Measurements from ENCODE around the gene MOV10.

The MOV10 gene

DNA sequence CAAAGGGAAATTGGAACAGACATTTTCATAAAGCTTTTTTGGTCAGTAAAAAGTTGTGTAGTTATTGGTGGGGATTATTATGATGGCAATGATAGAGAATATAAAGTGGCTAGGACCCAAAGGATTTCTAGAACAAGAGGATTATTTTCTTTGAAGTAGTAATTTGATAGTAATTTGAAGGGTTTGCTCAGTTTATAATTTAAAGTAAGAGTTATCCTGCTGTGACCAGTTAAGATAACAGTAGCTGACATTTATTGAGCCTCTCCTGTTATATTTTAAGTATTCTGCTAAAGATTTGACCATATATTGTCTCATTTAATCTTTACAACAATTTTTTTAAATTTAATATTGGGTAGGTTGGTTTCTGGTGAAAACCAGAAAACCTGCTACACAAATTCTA lies 40.1 kb upstream of the MOV10 start:
- H3K79me2 ChIP-seq (ENCODE audit: insufficient read depth, low read length) = peaks cover 99% of the 10 kb centered on the region
- no peak overlapping the region for H3K4me2 ChIP-seq (ENCODE audit: insufficient read depth, low read length)

DNA sequence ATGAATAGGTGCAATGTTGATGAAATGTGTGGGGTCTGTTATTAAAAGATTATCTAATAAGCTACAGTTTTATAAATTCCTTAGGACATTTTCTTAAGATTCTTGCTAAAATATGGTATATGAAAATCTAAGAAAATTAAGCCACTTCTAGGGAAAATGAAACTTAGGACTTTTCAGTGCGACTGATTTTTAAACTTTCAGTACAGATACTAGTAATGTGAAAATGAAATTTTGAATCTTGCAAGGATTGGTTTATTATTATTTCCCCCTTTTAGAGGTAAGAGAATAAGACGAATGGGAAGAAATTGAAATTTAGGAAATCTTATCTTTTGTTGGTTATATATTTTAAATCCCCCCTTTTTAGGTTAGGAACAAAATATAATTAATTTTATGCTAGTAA lies 38.4 kb upstream of the MOV10 start:
- DNase-seq (no peak), ATAC-seq (ENCODE audit: insufficient read depth, low read depth) (no peak)
- H3K4me2 ChIP-seq (ENCODE audit: insufficient read depth, low read length) = no peak overlapping the region
- no peaks in the 10 kb centered on the region for H3K9me3 ChIP-seq (ENCODE audit: insufficient read depth, low read length, severe bottlenecking)
- H2AFZ ChIP-seq (ENCODE audit: low read depth, low read length) = no peak overlapping the region
- no peak overlapping the region for H3K4me3 ChIP-seq (ENCODE audit: low read depth in 1 of 2, low read length in 2 of 2)
- H3K36me3 ChIP-seq (ENCODE audit: insufficient read depth, low read length) = peaks cover 22% of the 10 kb centered on the region; the same call in 1 of the 2 replicates
- peaks cover 86% of the 10 kb centered on the region for H3K79me2 ChIP-seq (ENCODE audit: insufficient read depth, low read length)
- no peaks in the 10 kb centered on the region for H3K27me3 ChIP-seq (ENCODE audit: insufficient read depth, low read length, poor library complexity)
- peaks cover 3% of the 10 kb centered on the region; the same call in 1 of the 2 replicates for H3K4me1 ChIP-seq (ENCODE audit: insufficient read depth, low read length)
- H4K20me1 ChIP-seq (ENCODE audit: insufficient read depth, low read length) = peaks cover 71% of the 10 kb centered on the region
- H3K9ac ChIP-seq (ENCODE audit: low read depth, low read length) = no peak overlapping the region
- no peak overlapping the region for H3K27ac ChIP-seq (ENCODE audit: low read length)
- no peak for TF ChIP-seq EZH2 (IDR thresholded peaks at IDR 0.05; ENCODE audit: borderline replicate concordance, low read depth, low read length, severe bottlenecking)
- TF ChIP-seq, protein P1, sequence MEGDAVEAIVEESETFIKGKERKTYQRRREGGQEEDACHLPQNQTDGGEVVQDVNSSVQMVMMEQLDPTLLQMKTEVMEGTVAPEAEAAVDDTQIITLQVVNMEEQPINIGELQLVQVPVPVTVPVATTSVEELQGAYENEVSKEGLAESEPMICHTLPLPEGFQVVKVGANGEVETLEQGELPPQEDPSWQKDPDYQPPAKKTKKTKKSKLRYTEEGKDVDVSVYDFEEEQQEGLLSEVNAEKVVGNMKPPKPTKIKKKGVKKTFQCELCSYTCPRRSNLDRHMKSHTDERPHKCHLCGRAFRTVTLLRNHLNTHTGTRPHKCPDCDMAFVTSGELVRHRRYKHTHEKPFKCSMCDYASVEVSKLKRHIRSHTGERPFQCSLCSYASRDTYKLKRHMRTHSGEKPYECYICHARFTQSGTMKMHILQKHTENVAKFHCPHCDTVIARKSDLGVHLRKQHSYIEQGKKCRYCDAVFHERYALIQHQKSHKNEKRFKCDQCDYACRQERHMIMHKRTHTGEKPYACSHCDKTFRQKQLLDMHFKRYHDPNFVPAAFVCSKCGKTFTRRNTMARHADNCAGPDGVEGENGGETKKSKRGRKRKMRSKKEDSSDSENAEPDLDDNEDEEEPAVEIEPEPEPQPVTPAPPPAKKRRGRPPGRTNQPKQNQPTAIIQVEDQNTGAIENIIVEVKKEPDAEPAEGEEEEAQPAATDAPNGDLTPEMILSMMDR (IDR thresholded peaks at IDR 0.05; ENCODE audit: borderline replicate concordance, extremely low read depth, low read length, poor library complexity, severe bottlenecking) = no peak

More for the DNA sequence above, 40.1 kb upstream of the MOV10 start:
- Histone ChIP-seq H4K20me1 (ENCODE audit: insufficient read depth, low read length) (peaks cover 85% of the 10 kb centered on the region), H3K4me1 (ENCODE audit: insufficient read depth, low read length) (peaks cover 6% of the 10 kb centered on the region; the same call in 1 of the 2 replicates), H3K9me3 (ENCODE audit: insufficient read depth, low read length, severe bottlenecking) (no peaks in the 10 kb centered on the region), H3K9ac (ENCODE audit: low read depth, low read length) (no peak overlapping the region), H3K27me3 (ENCODE audit: insufficient read depth, low read length, poor library complexity) (no peaks in the 10 kb centered on the region), H3K4me3 (ENCODE audit: low read depth in 1 of 2, low read length in 2 of 2) (no peak overlapping the region), H2AFZ (ENCODE audit: low read depth, low read length) (no peak overlapping the region), H3K27ac (ENCODE audit: low read length) (no peak overlapping the region), H3K36me3 (ENCODE audit: insufficient read depth, low read length) (peaks cover 36% of the 10 kb centered on the region)
- DNase-seq (no peak), ATAC-seq (ENCODE audit: insufficient read depth, low read depth) (no peak)
- no peak for TF ChIP-seq EZH2 (IDR thresholded peaks at IDR 0.05; ENCODE audit: borderline replicate concordance, low read depth, low read length, severe bottlenecking)
- TF ChIP-seq, protein P1 (IDR thresholded peaks at IDR 0.05; ENCODE audit: borderline replicate concordance, extremely low read depth, low read length, poor library complexity, severe bottlenecking) = no peak

DNA sequence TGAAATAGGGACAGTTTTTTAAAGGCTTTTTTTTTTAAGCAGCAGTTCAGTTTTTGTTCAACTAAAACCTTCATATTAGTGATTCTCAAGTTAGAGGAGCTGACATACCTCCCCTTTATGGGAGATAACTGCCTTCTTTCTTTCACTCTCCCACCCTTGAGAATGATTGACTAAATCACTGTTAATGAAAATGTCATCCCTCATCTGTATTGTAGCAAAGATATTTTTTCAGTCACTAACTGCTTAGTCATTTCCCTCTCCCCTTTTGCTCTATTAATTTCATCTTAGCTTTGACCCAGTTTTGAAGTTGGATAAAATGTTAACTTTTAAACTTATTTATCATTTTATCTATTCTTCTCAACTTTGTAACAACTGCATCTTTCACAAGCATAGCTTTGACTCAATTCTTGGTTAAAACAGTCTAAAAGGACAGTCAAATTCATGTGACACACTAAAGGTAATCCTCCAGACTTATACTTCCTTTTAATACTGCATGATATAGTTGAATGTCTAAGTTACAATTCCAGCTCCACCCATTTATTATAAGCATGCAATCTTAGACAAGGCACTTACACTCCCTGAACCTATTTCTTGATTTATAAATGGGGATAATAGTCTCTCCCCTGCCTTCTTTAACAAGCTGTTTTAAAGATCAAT lies 37.7 kb upstream of the MOV10 start:
- peaks cover 66% of the 10 kb centered on the region for H4K20me1 ChIP-seq (ENCODE audit: insufficient read depth, low read length)
- no peak overlapping the region for H2AFZ ChIP-seq (ENCODE audit: low read depth, low read length)
- H3K36me3 ChIP-seq (ENCODE audit: insufficient read depth, low read length) = peaks cover 16% of the 10 kb centered on the region; the same call in 1 of the 2 replicates
- peaks cover 85% of the 10 kb centered on the region for H3K79me2 ChIP-seq (ENCODE audit: insufficient read depth, low read length)
- H3K4me3 ChIP-seq (ENCODE audit: low read depth in 1 of 2, low read length in 2 of 2) = no peak overlapping the region
- no peak overlapping the region for H3K27ac ChIP-seq (ENCODE audit: low read length)
- H3K9ac ChIP-seq (ENCODE audit: low read depth, low read length) = no peak overlapping the region
- no peaks in the 10 kb centered on the region for H3K27me3 ChIP-seq (ENCODE audit: insufficient read depth, low read length, poor library complexity)
- no peak for ATAC-seq (ENCODE audit: insufficient read depth, low read depth)
- no peak for TF ChIP-seq EZH2 (IDR thresholded peaks at IDR 0.05; ENCODE audit: borderline replicate concordance, low read depth, low read length, severe bottlenecking)
- TF ChIP-seq, protein P1 (IDR thresholded peaks at IDR 0.05; ENCODE audit: borderline replicate concordance, extremely low read depth, low read length, poor library complexity, severe bottlenecking) = no peak
- H3K4me1 ChIP-seq (ENCODE audit: insufficient read depth, low read length) = peaks cover 3% of the 10 kb centered on the region; the same call in 1 of the 2 replicates
- DNase-seq = no peak
- H3K9me3 ChIP-seq (ENCODE audit: insufficient read depth, low read length, severe bottlenecking) = no peaks in the 10 kb centered on the region
- H3K4me2 ChIP-seq (ENCODE audit: insufficient read depth, low read length) = no peak overlapping the region

All from DND-41 (cell line).